ENCODE data around the gene GTF2H3. TPM values are rescaled to one million over a fixed set of nuclear protein-coding genes. Genes with fewer than 3 reads are reported as not detected.
A peak's percentile ranks its signal among the peaks of the same experiment; 100 is the strongest.

The GTF2H3 gene
- total and polyA plus RNA-seq, 9 of the 15 experiments (the other 6 are each of a cell fraction or from before 2014, with no cell fraction given), result 22.7 to 99.7 (median 49.6) TPM

DNA sequence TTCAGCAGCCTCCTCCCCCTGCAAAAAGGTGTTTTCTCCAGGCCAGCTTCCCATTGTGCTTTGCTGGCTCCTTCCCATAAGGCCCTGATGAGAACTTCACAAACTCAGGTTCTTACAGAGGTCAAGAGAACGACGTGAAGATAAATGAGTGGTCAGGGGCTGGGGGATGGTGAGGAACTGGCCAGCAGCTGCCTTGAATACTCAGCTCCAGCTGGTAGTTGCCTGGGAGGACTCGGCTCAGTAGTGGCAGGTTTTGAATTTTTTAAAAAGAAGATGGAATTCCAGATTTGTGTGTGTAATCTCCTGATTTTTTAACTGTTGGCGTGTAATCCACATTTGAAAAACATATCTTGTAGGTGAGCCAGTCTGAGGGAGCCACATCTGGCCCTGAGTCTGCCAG is 25.9 kb upstream of the GTF2H3 start:
- FAIRE-seq (no peak), ATAC-seq (no peak), DNase-seq (ENCODE audit: extremely low read depth in 1 of 4, low spot score in 3 of 4) (no peak)
- Histone ChIP-seq H3K9me3 (replicated peaks; ENCODE audit: control insufficient read depth, insufficient read depth, low read depth, low read length) (no peaks in the 10 kb centered on the region), H3K27ac (ENCODE audit: extremely low read depth, low read depth, low read length) (no peak overlapping the region), H3K27me3 (ENCODE audit: control insufficient read depth in 2 of 2, insufficient read depth in 2 of 2, low read length in 2 of 2) (no peaks in the 10 kb centered on the region), H2AFZ (ENCODE audit: low read depth, low read length) (no peak overlapping the region), H3K9ac (ENCODE audit: insufficient read depth in 1 of 2, low read depth in 2 of 2, low read length in 2 of 2) (no peak overlapping the region), H3K4me3 (no peak overlapping the region), H3K79me2 (ENCODE audit: control insufficient read depth, insufficient read depth, low read length) (peaks cover 48% of the 10 kb centered on the region), H3K4me2 (ENCODE audit: insufficient read depth, low read length) (no peak overlapping the region), H3K36me3 (ENCODE audit: control insufficient read depth, insufficient read depth, low read length) (peaks cover 89% of the 10 kb centered on the region), H3K9me1 (ENCODE audit: control insufficient read depth, insufficient read depth, low read length) (no peaks in the 10 kb centered on the region), H4K20me1 (replicated peaks; ENCODE audit: control insufficient read depth, insufficient read depth, low read length) (peaks cover 5% of the 10 kb centered on the region; the same call in 1 of the 2 replicates), H3K4me1 (replicated peaks in 1 of 2; ENCODE audit: control insufficient read depth in 2 of 2, insufficient read depth in 2 of 2, low read length in 2 of 2) (peaks cover 2 to 5% of the 10 kb centered on the region in 2 experiments; a peak in 1 of 5 replicates)
- ChIA-PET POLR2A (interaction anchor here (0.9 to 1.1 kb wide), 2 partner anchors 8 to 21 kb away, joined by 4 read pairs; no protein-coding TSS in a partner anchor), CTCF (ENCODE audit: low intra/inter-chr PET ratio) (no interaction called here)
- 81% methylated on average over 4 of the region's 4 CpGs for WGBS (ENCODE audit: insufficient coverage, low coverage, missing lambda C conversion rate)
- in situ Hi-C loops (cut with MboI) (no loop called here), intact Hi-C loops (cut with micrococcal nuclease) (no loop called here)
- TF ChIP-seq C11orf30 (IDR thresholded peaks at IDR 0.05; ENCODE audit: low read depth) (no peak), MEF2D (tag; conservative IDR thresholded peaks at IDR 0.05; ENCODE audit: low read depth) (no peak), ELF1 (tag; IDR thresholded peaks at IDR 0.05) (no peak), TRIM28 (IDR thresholded peaks at IDR 0.05) (no peak)
- TF ChIP-seq, protein P1, sequence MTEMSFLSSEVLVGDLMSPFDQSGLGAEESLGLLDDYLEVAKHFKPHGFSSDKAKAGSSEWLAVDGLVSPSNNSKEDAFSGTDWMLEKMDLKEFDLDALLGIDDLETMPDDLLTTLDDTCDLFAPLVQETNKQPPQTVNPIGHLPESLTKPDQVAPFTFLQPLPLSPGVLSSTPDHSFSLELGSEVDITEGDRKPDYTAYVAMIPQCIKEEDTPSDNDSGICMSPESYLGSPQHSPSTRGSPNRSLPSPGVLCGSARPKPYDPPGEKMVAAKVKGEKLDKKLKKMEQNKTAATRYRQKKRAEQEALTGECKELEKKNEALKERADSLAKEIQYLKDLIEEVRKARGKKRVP (CRISPR knock-in tag; IDR thresholded peaks at IDR 0.05), result no peak
- no TSS peak for BruUV-seq (replicated peaks)

DNA sequence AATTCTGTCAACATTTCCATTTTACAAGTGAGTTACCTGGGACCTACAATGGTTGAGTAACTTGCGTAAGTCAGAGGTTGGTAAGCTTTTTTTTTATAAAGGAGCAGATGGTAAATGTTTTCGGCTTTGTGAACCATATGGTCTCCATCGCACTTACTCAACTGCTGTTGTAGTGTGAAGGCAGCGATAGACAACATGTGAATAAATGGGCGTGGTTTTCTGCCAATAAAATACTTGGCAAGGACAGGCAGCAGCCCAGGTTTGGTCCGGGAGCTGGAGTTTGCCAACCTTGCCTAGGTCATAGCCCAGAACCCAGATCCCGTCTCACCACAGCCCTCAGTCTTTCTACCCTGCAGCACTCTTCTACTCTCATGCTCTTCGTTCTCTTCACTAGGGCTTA is 25.4 kb upstream of the GTF2H3 start:
- Histone ChIP-seq H3K79me2 (ENCODE audit: control insufficient read depth, insufficient read depth, low read length) (peaks cover 43% of the 10 kb centered on the region), H3K4me2 (ENCODE audit: insufficient read depth, low read length) (no peak overlapping the region), H4K20me1 (replicated peaks; ENCODE audit: control insufficient read depth, insufficient read depth, low read length) (peaks cover 5% of the 10 kb centered on the region; the same call in 1 of the 2 replicates), H3K9me3 (replicated peaks; ENCODE audit: control insufficient read depth, insufficient read depth, low read depth, low read length) (no peaks in the 10 kb centered on the region), H3K27me3 (ENCODE audit: control insufficient read depth in 2 of 2, insufficient read depth in 2 of 2, low read length in 2 of 2) (no peaks in the 10 kb centered on the region), H3K27ac (ENCODE audit: extremely low read depth, low read depth, low read length) (no peak overlapping the region), H3K36me3 (ENCODE audit: control insufficient read depth, insufficient read depth, low read length) (peaks cover 93% of the 10 kb centered on the region), H3K9me1 (ENCODE audit: control insufficient read depth, insufficient read depth, low read length) (no peaks in the 10 kb centered on the region), H3K4me1 (replicated peaks in 1 of 2; ENCODE audit: control insufficient read depth in 2 of 2, insufficient read depth in 2 of 2, low read length in 2 of 2) (peaks cover 0 to 5% of the 10 kb centered on the region in 2 experiments; a peak in 1 of 5 replicates), H2AFZ (ENCODE audit: low read depth, low read length) (no peak overlapping the region), H3K4me3 (no peak overlapping the region), H3K9ac (ENCODE audit: insufficient read depth in 1 of 2, low read depth in 2 of 2, low read length in 2 of 2) (no peak overlapping the region)
- ATAC-seq (no peak), FAIRE-seq (peak; percentile 37), DNase-seq (ENCODE audit: extremely low read depth in 1 of 4, low spot score in 3 of 4) (no peak)
- ChIA-PET CTCF (ENCODE audit: low intra/inter-chr PET ratio) (no interaction called here), POLR2A (interaction anchor here (0.8 to 1.1 kb wide), 3 partner anchors 8 to 26 kb away, joined by 3 to 4 read pairs (median 4); no protein-coding TSS in a partner anchor)
- in situ Hi-C loops (cut with MboI) (no loop called here), intact Hi-C loops (cut with micrococcal nuclease) (no loop called here)
- BruUV-seq (replicated peaks), result no TSS peak
- 94% methylated on average over 8 of the region's 8 CpGs for WGBS (ENCODE audit: insufficient coverage, low coverage, missing lambda C conversion rate)
- TF ChIP-seq, protein P2, sequence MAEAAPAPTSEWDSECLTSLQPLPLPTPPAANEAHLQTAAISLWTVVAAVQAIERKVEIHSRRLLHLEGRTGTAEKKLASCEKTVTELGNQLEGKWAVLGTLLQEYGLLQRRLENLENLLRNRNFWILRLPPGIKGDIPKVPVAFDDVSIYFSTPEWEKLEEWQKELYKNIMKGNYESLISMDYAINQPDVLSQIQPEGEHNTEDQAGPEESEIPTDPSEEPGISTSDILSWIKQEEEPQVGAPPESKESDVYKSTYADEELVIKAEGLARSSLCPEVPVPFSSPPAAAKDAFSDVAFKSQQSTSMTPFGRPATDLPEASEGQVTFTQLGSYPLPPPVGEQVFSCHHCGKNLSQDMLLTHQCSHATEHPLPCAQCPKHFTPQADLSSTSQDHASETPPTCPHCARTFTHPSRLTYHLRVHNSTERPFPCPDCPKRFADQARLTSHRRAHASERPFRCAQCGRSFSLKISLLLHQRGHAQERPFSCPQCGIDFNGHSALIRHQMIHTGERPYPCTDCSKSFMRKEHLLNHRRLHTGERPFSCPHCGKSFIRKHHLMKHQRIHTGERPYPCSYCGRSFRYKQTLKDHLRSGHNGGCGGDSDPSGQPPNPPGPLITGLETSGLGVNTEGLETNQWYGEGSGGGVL (CRISPR knock-in tag; IDR thresholded peaks at IDR 0.05), result no peak
- TF ChIP-seq, protein P3, sequence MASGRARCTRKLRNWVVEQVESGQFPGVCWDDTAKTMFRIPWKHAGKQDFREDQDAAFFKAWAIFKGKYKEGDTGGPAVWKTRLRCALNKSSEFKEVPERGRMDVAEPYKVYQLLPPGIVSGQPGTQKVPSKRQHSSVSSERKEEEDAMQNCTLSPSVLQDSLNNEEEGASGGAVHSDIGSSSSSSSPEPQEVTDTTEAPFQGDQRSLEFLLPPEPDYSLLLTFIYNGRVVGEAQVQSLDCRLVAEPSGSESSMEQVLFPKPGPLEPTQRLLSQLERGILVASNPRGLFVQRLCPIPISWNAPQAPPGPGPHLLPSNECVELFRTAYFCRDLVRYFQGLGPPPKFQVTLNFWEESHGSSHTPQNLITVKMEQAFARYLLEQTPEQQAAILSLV (tag; IDR thresholded peaks at IDR 0.05), result no peak
- TF ChIP-seq CTBP1 (IDR thresholded peaks at IDR 0.05; ENCODE audit: borderline replicate concordance), result no peak
- TF ChIP-seq STAG1 (CRISPR knock-in tag; IDR thresholded peaks at IDR 0.05; ENCODE audit: borderline replicate concordance), result no peak
- no peak for TF ChIP-seq SMARCA5 (IDR thresholded peaks at IDR 0.05)
- no peak for TF ChIP-seq ETV6 (IDR thresholded peaks at IDR 0.05; ENCODE audit: borderline replicate concordance in 1 of 2, low read depth in 2 of 2, low read length in 1 of 2)
- TF ChIP-seq ETV6 (CRISPR knock-in tag; IDR thresholded peaks at IDR 0.05; ENCODE audit: borderline replicate concordance), result no peak
- no peak for TF ChIP-seq CAMTA2 (CRISPR knock-in tag; conservative IDR thresholded peaks at IDR 0.05)
- TF ChIP-seq RBM34 (IDR thresholded peaks at IDR 0.05; ENCODE audit: borderline replicate concordance, insufficient read depth, low read length), result no peak

Measured in K562 (cell line).